Mesenchymal stem cell (in vitro differentiated cells and primary cell): ENCODE data around the gene PCED1A.
A peak's percentile ranks its signal among the peaks of the same experiment; 100 is the strongest.

Experiments used
- DNase-seq: peaks from one replicate; pipeline ENCODE4 v3.0.0-alpha.2; 2013
- H2AFZ ChIP-seq: one replicate; pipeline ENCODE4 v1.6.1; 2013; ENCODE audit warnings: low read depth, mild to moderate bottlenecking, control low read depth, inconsistent platforms, low read length, moderate library complexity
- H2AK5ac ChIP-seq: 2 replicates; pipeline ENCODE4 v1.6.1; 2013; ENCODE audit warnings: low read length, moderate library complexity, mild to moderate bottlenecking, inconsistent platforms; ENCODE audit not compliant: severe bottlenecking
- H2BK120ac ChIP-seq: one replicate; pipeline ENCODE4 v1.6.1; 2013; ENCODE audit warnings: low read depth, mild to moderate bottlenecking, inconsistent platforms, low read length, moderate library complexity
- H2BK12ac ChIP-seq, 2 experiments: one replicate each; pipeline ENCODE4 v1.6.1; 2013; ENCODE audit warnings: inconsistent platforms in 2 of 2, low read length in 2 of 2, mild to moderate bottlenecking in 2 of 2, moderate library complexity in 2 of 2, control low read depth in 1 of 2
- H2BK15ac ChIP-seq: one replicate; pipeline ENCODE4 v1.6.1; 2013; ENCODE audit warnings: mild to moderate bottlenecking, low read depth, inconsistent platforms; ENCODE audit not compliant: poor library complexity, severe bottlenecking
- H2BK5ac ChIP-seq: 2 replicates; pipeline ENCODE4 v1.6.1; 2013; ENCODE audit warnings: low read depth, mild to moderate bottlenecking, low read length, control low read depth, inconsistent platforms; ENCODE audit not compliant: poor library complexity, severe bottlenecking
- H3K14ac ChIP-seq, 2 experiments: one replicate each; pipeline ENCODE4 v1.6.1; 2013; ENCODE audit warnings: inconsistent platforms in 2 of 2, low read length in 2 of 2, control low read depth in 1 of 2, mild to moderate bottlenecking in 1 of 2, moderate library complexity in 1 of 2
- H3K18ac ChIP-seq, 2 experiments: one replicate each; pipeline ENCODE4 v1.6.1; 2013; ENCODE audit warnings: inconsistent platforms in 2 of 2, low read length in 2 of 2, control low read depth in 1 of 2, low read depth in 1 of 2, mild to moderate bottlenecking in 1 of 2
- H3K23ac ChIP-seq, 2 experiments: one replicate each; pipeline ENCODE4 v1.6.1; 2013; ENCODE audit warnings: inconsistent platforms in 2 of 2, low read length in 2 of 2, mild to moderate bottlenecking in 2 of 2, moderate library complexity in 2 of 2, control low read depth in 1 of 2
- H3K27ac ChIP-seq: 2 replicates; pipeline ENCODE4 v1.5.1; 2013; ENCODE audit warnings: mild to moderate bottlenecking, moderate library complexity, low read length, control low read depth, inconsistent platforms; ENCODE audit not compliant: poor library complexity, severe bottlenecking
- H3K27me3 ChIP-seq, 2 experiments: 2 replicates each; pipeline versions ENCODE4 v1.6.1 to v1.7.0; 2013; ENCODE audit warnings: low read length in 2 of 2, mild to moderate bottlenecking in 2 of 2, moderate library complexity in 2 of 2, control low read depth in 1 of 2, inconsistent platforms in 1 of 2; ENCODE audit not compliant: control insufficient read depth in 1 of 2, insufficient read depth in 1 of 2
- H3K36me3 ChIP-seq, 2 experiments: 2 replicates each; pipeline versions ENCODE4 v1.6.1 to v1.7.0; 2013; ENCODE audit warnings: low read length in 2 of 2, control low read depth in 1 of 2, inconsistent platforms in 1 of 2, low read depth in 1 of 2, mild to moderate bottlenecking in 1 of 2; ENCODE audit not compliant: insufficient read depth in 2 of 2, control insufficient read depth in 1 of 2
- H3K4ac ChIP-seq, 2 experiments: one replicate each; pipeline ENCODE4 v1.6.1; 2013; ENCODE audit warnings: inconsistent platforms in 2 of 2, low read length in 2 of 2, mild to moderate bottlenecking in 2 of 2, moderate library complexity in 2 of 2, control low read depth in 1 of 2, low read depth in 1 of 2
- H3K4me1 ChIP-seq: 2 replicates; pipeline ENCODE4 v1.6.1; 2013; ENCODE audit warnings: low read depth, low read length, control low read depth; ENCODE audit not compliant: control insufficient read depth, insufficient read depth
- H3K4me2 ChIP-seq: 2 replicates; pipeline ENCODE4 v1.6.1; 2013; ENCODE audit warnings: low read length, mild to moderate bottlenecking, inconsistent platforms; ENCODE audit not compliant: poor library complexity, severe bottlenecking
- H3K4me3 ChIP-seq, 2 experiments: 2 replicates each; pipeline versions ENCODE4 v1.5.1 to v1.7.0; 2013; ENCODE audit warnings: low read length in 2 of 2, mild to moderate bottlenecking in 2 of 2, control low read depth in 1 of 2, low read depth in 1 of 2; ENCODE audit not compliant: insufficient read depth in 1 of 2
- H3K79me1 ChIP-seq: replicated peaks from 2 replicates; pipeline ENCODE4 v1.6.1; 2013; ENCODE audit warnings: mild to moderate bottlenecking, control low read depth, low read length, inconsistent platforms; ENCODE audit not compliant: poor library complexity, severe bottlenecking
- H3K9ac ChIP-seq: 2 replicates; pipeline ENCODE4 v1.7.0; 2013; ENCODE audit warnings: mild to moderate bottlenecking, low read length, moderate library complexity
- H3K9me3 ChIP-seq: 2 replicates; pipeline ENCODE4 v1.7.0; 2013; ENCODE audit warnings: mild to moderate bottlenecking, low read length; ENCODE audit not compliant: control insufficient read depth
- H4K8ac ChIP-seq: one replicate; pipeline ENCODE4 v1.6.1; 2013; ENCODE audit warnings: inconsistent platforms, mild to moderate bottlenecking, low read length, moderate library complexity
- H4K91ac ChIP-seq: one replicate; pipeline ENCODE4 v1.6.1; 2013; ENCODE audit warnings: mild to moderate bottlenecking, low read length, inconsistent platforms
- WGBS: methylation state at CpG from one replicate; pipeline ENCODE4 v1.1.7; 2013; ENCODE audit warnings: mixed read lengths; 5-methylcytosine and 5-hydroxymethylcytosine counted together

The PCED1A gene

GRCh38 chr20:2879146-2879545, 38.7 kb upstream of the PCED1A start:
- no peak overlapping the region for H3K14ac ChIP-seq
- no peak for DNase-seq
- peak overlapping the region in 1 of 2 experiments; percentile 83 for H3K23ac ChIP-seq
- no peak overlapping the region for H3K27ac ChIP-seq
- 92% methylated on average over 3 of the region's 3 CpGs for WGBS
- H2BK12ac ChIP-seq, result peak overlapping the region in 1 of 2 experiments; percentile 42
- peaks cover 0 to 3% of the 10 kb centered on the region in 2 experiments for H3K36me3 ChIP-seq
- H3K9ac ChIP-seq, result peak overlapping the region; percentile 64
- H3K4me1 ChIP-seq, result peaks cover 8% of the 10 kb centered on the region
- no peak overlapping the region for H2AK5ac ChIP-seq
- H3K4me2 ChIP-seq, result no peak overlapping the region
- no peak overlapping the region for H2BK15ac ChIP-seq
- no peak overlapping the region for H3K18ac ChIP-seq
- H2BK120ac ChIP-seq, result no peak overlapping the region
- no peaks in the 10 kb centered on the region for H3K27me3 ChIP-seq
- H3K4ac ChIP-seq, result no peak overlapping the region
- no peaks in the 10 kb centered on the region for H3K9me3 ChIP-seq
- no peak overlapping the region for H4K8ac ChIP-seq
- no peak overlapping the region for H2AFZ ChIP-seq
- no peak overlapping the region for H3K4me3 ChIP-seq
- H2BK5ac ChIP-seq, result no peak overlapping the region
- H3K79me1 ChIP-seq, result peaks cover 30% of the 10 kb centered on the region
- no peak overlapping the region for H4K91ac ChIP-seq

DNA sequence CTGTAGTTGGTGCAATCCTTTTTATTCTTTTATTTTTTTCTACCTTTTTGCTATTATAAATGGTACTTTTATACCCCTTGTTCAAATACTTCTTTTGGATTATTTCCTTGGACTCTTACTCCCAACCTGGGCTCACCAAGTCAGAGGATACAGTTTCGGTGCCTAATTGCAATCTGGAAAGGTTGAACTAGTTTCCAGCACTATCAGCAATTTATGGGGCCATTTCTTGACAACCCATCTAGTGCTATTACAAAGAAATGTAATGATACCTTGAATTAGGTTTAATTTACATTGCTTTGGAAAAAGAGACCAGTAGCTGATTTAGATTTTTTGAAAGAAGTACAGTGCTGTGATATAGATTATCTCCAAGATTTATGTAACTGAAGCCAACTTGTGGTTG, 38.1 kb upstream of the PCED1A start:
- Histone ChIP-seq H2BK5ac (no peak overlapping the region), H3K4ac (no peak overlapping the region), H3K4me1 (peaks cover 9% of the 10 kb centered on the region), H3K14ac (no peak overlapping the region), H2AK5ac (no peak overlapping the region), H2AFZ (no peak overlapping the region), H3K18ac (no peak overlapping the region), H3K36me3 (peaks cover 0 to 3% of the 10 kb centered on the region in 2 experiments), H2BK15ac (no peak overlapping the region), H3K4me3 (no peak overlapping the region), H4K8ac (no peak overlapping the region), H3K27me3 (no peaks in the 10 kb centered on the region), H2BK120ac (no peak overlapping the region), H4K91ac (no peak overlapping the region), H3K23ac (no peak overlapping the region), H3K27ac (no peak overlapping the region), H3K4me2 (no peak overlapping the region), H3K9me3 (no peaks in the 10 kb centered on the region), H3K79me1 (peaks cover 32% of the 10 kb centered on the region), H2BK12ac (no peak overlapping the region), H3K9ac (peak overlapping the region; percentile 64)
- no peak for DNase-seq
- 100% methylated on average over 1 of the region's 1 CpG for WGBS

- no peak overlapping the region for H3K18ac ChIP-seq
- H3K23ac ChIP-seq, result no peak overlapping the region
- H2BK12ac ChIP-seq, result no peak overlapping the region
- H3K4me2 ChIP-seq, result no peak overlapping the region
- H2BK120ac ChIP-seq, result no peak overlapping the region
- no peak for DNase-seq
- H3K4ac ChIP-seq, result no peak overlapping the region
- no peak overlapping the region for H3K27ac ChIP-seq
- peaks cover 32% of the 10 kb centered on the region for H3K79me1 ChIP-seq
- H2BK5ac ChIP-seq, result no peak overlapping the region
- peak overlapping the region in 1 of 2 experiments; percentile 37 for H3K4me3 ChIP-seq
- peaks cover 29% of the 10 kb centered on the region for H3K4me1 ChIP-seq
- WGBS, result 96% methylated on average over 5 of the region's 5 CpGs
- no peak overlapping the region for H2BK15ac ChIP-seq
- no peak overlapping the region for H3K9ac ChIP-seq
- H4K8ac ChIP-seq, result no peak overlapping the region
- no peak overlapping the region for H4K91ac ChIP-seq
- no peak overlapping the region for H2AK5ac ChIP-seq
- H3K14ac ChIP-seq, result no peak overlapping the region
- H3K36me3 ChIP-seq, result peaks cover 0 to 3% of the 10 kb centered on the region in 2 experiments
- no peak overlapping the region for H2AFZ ChIP-seq
- no peaks in the 10 kb centered on the region for H3K9me3 ChIP-seq
- H3K27me3 ChIP-seq, result no peaks in the 10 kb centered on the region
Observed at GRCh38 chr20:2875690-2876203, 35.3 kb upstream of the PCED1A start.

DNA sequence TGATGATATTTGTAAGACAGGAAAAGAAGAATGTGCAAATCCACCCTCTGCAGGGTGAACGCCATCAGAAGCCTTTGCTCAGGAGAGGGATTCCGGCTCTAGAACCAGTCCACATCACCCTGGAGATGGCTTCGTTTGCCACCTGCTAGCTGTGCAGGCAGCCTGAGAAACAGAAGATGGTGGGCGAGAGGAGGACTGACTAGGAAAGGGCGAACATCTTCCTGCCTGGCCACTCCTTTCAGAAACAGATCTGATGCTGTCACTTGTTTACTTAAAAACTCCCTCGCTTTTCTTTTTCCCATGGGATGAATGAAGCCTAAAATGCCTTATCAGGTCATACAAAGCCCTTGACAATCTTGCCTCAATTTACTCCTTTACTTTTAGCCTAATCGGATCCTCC, 34.0 kb upstream of the PCED1A start:
- WGBS, result 45% methylated on average over 6 of the region's 7 CpGs
- Histone ChIP-seq H2AK5ac (no peak overlapping the region), H3K4me2 (peak overlapping the region; percentile 81), H4K91ac (no peak overlapping the region), H3K27ac (no peak overlapping the region), H4K8ac (no peak overlapping the region), H3K23ac (no peak overlapping the region), H3K27me3 (no peaks in the 10 kb centered on the region), H3K4me3 (peak overlapping the region; percentile 25 to 83), H3K9ac (peak overlapping the region; percentile 89), H2BK12ac (no peak overlapping the region), H2AFZ (no peak overlapping the region), H3K9me3 (no peaks in the 10 kb centered on the region), H3K36me3 (peaks cover 0 to 3% of the 10 kb centered on the region in 2 experiments), H3K4me1 (peaks cover 31% of the 10 kb centered on the region), H3K14ac (no peak overlapping the region), H3K79me1 (peaks cover 32% of the 10 kb centered on the region), H3K18ac (peak overlapping the region in 1 of 2 experiments; percentile 61), H2BK120ac (no peak overlapping the region), H3K4ac (no peak overlapping the region), H2BK15ac (no peak overlapping the region), H2BK5ac (no peak overlapping the region)
- peak; percentile 31 for DNase-seq
